ENCODE data around the gene CYSRT1. TPM values are rescaled to one million over a fixed set of nuclear protein-coding genes. Genes with fewer than 3 reads are reported as not detected.

Gene CYSRT1
- total RNA-seq, 1 donor from 2014 or later = 3.9 TPM

DNA sequence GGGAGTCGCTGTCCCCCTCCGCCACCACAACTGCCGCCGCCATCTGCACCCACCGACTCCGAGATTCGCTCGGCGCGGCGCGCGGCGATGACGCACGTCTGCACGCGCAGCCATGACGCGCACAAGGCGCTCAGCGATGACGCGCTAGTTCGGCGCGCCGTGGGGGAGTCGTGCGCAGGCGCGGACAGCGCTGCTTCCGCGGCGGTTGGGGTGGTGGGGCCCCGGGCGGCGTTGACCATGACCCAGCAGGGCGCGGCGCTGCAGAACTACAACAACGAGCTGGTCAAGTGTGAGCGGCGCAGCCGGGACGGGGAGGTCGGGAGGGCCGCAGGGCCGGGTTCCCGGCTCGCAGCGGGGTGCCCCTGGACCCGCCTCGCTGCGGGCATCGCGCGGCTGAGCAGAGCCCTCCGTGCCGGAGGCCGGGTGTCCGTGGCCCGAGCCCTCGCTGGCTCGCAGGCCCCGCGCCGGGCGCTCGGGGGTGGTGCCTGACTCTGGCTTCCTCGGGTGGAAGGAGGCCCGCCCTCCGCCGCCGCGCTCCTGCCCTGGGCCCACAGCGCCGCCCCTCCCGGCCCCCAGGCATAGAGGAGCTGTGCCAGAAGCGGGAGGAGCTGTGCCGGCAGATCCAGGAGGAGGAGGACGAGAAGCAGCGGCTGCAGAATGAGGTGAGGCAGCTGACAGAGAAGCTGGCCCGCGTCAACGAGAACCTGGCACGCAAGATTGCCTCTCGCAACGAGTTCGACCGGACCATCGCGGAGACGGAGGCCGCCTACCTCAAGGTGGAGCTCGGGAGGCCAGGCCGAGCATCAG lies 36.3 kb upstream of the CYSRT1 start, which contains the start of the genes ANAPC2 and SSNA1:
TSS of gene ANAPC2 (minus strand) at position 71 of the 807 bp plus-strand sequence. CDS start at position 43, 28 bp downstream.
TSS of gene SSNA1 (plus strand) at position 187 of the 807 bp plus-strand sequence. CDS start at position 238, 51 bp downstream.
- FAIRE-seq (no peak), DNase-seq (ENCODE audit: low read depth) (peak; percentile 80)
- Histone ChIP-seq H3K27me3 (ENCODE audit: control insufficient read depth, insufficient read depth, low read length) (no peaks in the 10 kb centered on the region), H3K4me3 (ENCODE audit: low read depth, low read length) (peak within 1 kb of the TSS; percentile 55), H3K36me3 (ENCODE audit: control insufficient read depth, insufficient read depth, low read length) (peaks cover 30% of the 10 kb centered on the region)
- TF ChIP-seq, protein P1, sequence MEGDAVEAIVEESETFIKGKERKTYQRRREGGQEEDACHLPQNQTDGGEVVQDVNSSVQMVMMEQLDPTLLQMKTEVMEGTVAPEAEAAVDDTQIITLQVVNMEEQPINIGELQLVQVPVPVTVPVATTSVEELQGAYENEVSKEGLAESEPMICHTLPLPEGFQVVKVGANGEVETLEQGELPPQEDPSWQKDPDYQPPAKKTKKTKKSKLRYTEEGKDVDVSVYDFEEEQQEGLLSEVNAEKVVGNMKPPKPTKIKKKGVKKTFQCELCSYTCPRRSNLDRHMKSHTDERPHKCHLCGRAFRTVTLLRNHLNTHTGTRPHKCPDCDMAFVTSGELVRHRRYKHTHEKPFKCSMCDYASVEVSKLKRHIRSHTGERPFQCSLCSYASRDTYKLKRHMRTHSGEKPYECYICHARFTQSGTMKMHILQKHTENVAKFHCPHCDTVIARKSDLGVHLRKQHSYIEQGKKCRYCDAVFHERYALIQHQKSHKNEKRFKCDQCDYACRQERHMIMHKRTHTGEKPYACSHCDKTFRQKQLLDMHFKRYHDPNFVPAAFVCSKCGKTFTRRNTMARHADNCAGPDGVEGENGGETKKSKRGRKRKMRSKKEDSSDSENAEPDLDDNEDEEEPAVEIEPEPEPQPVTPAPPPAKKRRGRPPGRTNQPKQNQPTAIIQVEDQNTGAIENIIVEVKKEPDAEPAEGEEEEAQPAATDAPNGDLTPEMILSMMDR (IDR thresholded peaks at IDR 0.05; ENCODE audit: insufficient read depth, low read length, severe bottlenecking) = peak; percentile 72

DNA sequence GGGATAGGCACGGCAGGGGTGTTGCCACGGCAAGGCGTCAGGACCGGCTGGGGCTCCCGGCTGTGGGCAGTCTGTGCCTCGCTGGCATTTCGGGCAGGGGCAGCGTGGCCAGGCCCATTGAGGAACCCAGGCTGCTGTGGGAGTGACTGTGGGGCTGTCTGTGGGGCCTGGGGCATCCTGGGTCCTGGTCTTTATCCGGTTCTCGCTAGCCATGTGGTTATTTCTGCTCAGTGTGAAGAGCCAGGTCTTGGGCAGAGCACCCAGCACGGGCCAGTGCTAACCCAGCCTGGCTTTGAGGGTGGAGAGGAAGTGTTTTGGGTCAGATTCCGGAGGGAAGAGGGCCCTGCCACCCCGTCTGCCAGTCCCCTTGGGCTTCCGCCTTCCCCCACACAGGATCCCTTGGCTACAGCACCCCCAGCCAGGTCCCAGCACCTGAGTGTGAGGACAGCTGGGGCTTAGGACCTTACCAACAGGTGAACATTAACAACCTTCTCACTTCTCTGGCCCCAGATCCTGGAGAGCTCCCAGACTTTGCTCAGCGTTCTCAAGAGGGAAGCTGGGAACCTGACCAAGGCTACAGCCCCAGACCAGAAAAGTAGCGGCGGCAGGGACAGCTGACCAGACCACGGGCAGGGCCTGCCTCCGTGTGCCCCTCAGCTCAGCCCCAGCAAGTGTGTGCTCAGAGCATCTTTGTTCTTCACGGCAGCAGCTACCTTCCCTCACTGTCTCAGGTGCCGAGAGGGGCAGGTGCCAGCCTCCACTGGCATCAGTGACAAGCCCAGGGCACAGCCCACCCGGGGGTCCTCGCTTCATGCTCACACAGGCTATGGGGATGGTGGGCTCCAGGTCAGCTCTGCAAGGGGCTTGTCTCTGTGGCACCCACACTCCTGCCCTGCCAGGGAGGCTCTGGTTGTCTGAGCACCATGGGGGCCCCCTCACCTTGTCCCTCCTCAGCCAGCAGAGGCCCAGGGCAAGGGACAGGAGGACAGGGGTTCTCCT lies 35.4 kb upstream of the CYSRT1 start:
- no peak for FAIRE-seq
- peak overlapping the region; percentile 55 for H3K4me3 ChIP-seq (ENCODE audit: low read depth, low read length)
- H3K36me3 ChIP-seq (ENCODE audit: control insufficient read depth, insufficient read depth, low read length) = peaks cover 25% of the 10 kb centered on the region
- TF ChIP-seq, protein P1 (IDR thresholded peaks at IDR 0.05; ENCODE audit: insufficient read depth, low read length, severe bottlenecking) = no peak
- DNase-seq (ENCODE audit: low read depth) = no peak
- H3K27me3 ChIP-seq (ENCODE audit: control insufficient read depth, insufficient read depth, low read length) = no peaks in the 10 kb centered on the region

DNA sequence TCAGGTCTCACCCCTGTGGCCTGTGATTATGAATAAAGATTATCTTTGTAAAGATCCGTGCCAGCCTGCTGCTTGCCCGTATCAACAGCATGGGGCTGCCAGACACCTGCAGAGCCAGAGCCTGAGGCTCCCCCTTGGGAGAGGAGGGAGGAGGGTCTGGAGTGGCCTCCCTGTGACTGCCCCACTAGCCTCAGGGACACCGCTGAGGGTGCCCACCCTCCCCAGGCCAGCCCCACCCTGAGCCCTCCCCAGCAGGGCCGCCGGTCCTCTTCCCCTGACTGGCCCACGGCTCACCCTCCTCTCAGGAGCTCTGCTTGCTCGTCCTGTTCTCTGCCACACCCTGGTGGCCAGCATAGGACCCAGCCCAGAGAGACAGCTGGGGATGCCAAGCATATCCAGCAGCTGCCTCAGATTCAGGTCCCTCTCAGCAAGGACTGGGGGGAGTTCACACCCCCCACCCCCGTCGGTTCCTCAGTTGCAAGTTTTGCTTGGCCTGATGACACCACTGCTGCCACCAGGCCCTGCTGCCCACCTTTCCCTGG lies 34.6 kb upstream of the CYSRT1 start:
- TF ChIP-seq, protein P1 (IDR thresholded peaks at IDR 0.05; ENCODE audit: insufficient read depth, low read length, severe bottlenecking) = peak; percentile 29
- FAIRE-seq = no peak
- DNase-seq (ENCODE audit: low read depth) = no peak
- no peak overlapping the region for H3K4me3 ChIP-seq (ENCODE audit: low read depth, low read length)
- H3K36me3 ChIP-seq (ENCODE audit: control insufficient read depth, insufficient read depth, low read length) = peaks cover 21% of the 10 kb centered on the region
- no peaks in the 10 kb centered on the region for H3K27me3 ChIP-seq (ENCODE audit: control insufficient read depth, insufficient read depth, low read length)

DNA sequence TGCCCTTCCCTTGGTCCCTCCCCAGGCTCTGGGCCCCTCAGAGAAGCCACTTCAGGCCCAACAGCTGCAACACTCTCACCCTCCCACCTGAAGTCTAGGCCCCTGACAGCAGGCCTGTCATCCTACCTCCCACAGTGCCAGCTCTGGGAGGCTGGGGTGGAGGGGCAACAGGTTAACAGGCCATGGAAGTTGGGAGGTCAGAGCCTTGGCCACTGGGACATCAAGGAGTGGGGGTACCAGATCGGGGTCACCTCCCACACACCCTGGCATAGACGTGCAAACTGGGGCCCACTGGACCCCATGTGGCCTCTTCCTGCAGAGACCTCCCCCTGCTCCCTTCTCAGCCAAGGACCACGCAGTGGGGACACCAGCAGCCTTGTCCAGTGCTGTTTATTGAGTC lies 33.7 kb upstream of the CYSRT1 start:
- no peaks in the 10 kb centered on the region for H3K27me3 ChIP-seq (ENCODE audit: control insufficient read depth, insufficient read depth, low read length)
- DNase-seq (ENCODE audit: low read depth) = no peak
- no peak overlapping the region for H3K4me3 ChIP-seq (ENCODE audit: low read depth, low read length)
- TF ChIP-seq, protein P1 (IDR thresholded peaks at IDR 0.05; ENCODE audit: insufficient read depth, low read length, severe bottlenecking) = no peak
- no peak for FAIRE-seq
- peaks cover 17% of the 10 kb centered on the region for H3K36me3 ChIP-seq (ENCODE audit: control insufficient read depth, insufficient read depth, low read length)

DNA sequence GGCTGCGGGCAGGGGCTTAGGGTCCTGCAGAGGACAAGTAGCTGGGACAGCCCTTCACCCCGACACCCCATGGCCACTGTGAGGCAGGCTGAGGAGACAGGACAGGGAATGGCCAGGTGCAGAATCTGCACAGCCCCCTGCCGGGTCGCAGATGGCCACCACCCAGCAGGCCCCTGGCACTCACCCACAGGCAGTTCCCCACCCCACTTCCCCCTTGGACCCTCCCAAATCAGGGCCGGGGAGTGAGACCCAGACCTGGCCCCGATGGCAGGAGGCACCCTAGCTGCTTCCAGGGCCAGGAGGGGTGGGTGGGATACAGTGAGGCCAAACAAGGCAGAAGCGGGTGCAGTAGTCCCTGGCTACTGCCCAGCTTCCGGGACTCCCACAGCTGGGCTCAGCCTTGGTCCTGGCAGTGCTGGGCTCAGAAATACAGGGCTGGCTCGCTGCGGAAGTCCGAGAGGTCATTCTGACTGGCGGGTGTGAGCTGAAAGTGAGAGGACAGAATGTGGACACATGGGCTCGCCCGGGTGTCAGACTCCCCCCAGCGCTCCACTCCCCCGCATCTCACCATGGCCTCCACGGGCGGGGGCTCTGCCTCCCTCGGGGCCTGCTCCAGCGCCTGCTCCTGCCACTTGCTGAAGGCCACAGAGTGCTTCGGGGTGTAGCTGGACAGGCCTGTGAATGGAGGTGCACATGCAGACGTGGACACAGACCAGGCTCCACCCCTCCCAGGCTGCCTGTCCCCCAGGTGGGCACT lies 33.1 kb upstream of the CYSRT1 start:
- Histone ChIP-seq H3K27me3 (ENCODE audit: control insufficient read depth, insufficient read depth, low read length) (no peaks in the 10 kb centered on the region), H3K4me3 (ENCODE audit: low read depth, low read length) (no peak overlapping the region), H3K36me3 (ENCODE audit: control insufficient read depth, insufficient read depth, low read length) (peaks cover 17% of the 10 kb centered on the region)
- FAIRE-seq (no peak), DNase-seq (ENCODE audit: low read depth) (no peak)
- TF ChIP-seq, protein P1 (IDR thresholded peaks at IDR 0.05; ENCODE audit: insufficient read depth, low read length, severe bottlenecking) = no peak
